Measurements from ENCODE around the gene APOBEC4.

APOBEC4 gene

DNA sequence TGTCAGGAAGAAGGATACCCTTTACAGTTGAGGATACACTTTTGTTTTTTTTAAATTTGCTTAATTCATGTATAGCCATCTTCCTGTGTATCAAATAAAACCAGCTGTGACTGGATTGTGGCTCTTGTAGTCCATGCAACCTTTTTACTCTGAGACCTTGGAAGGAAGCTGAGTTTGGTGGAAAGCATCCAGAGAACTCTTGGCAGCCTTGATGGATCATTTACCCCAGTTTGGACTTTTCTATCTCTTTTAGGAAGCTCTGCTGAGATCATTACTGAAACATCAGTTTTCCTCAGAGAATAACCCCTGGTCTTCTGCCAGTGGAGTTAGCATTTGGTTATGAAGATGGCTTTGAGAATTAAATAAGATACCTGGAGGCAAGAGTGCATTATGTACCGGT is 21.2 kb upstream of the APOBEC4 start:
- DNase-seq, result no peak
- H3K27ac ChIP-seq (ENCODE audit: insufficient read depth in 1 of 2, low read depth in 1 of 2, low read length in 2 of 2, poor library complexity in 1 of 2, severe bottlenecking in 2 of 2), result no peak overlapping the region
- H3K4me3 ChIP-seq (ENCODE audit: control insufficient read depth in 1 of 7, extremely low read depth in 1 of 7, insufficient read depth in 4 of 7, low read depth in 2 of 7, low read length in 6 of 7), result no peak overlapping the region
- ChIA-PET POLR2A (no interaction called here), CTCF (no interaction called here)
- no peaks in the 10 kb centered on the region for H3K36me3 ChIP-seq (ENCODE audit: control insufficient read depth in 4 of 4, insufficient read depth in 4 of 4, low read length in 3 of 4)
- no peaks in the 10 kb centered on the region for H3K4me1 ChIP-seq (ENCODE audit: control extremely low read depth in 1 of 4, control insufficient read depth in 4 of 4, insufficient read depth in 4 of 4, low read length in 3 of 4)
- no CpG with 5 or more reads among the region's 1 CpG for WGBS (ENCODE audit: insufficient coverage)
- H3K9me3 ChIP-seq (ENCODE audit: control extremely low read depth in 1 of 5, control insufficient read depth in 4 of 5, insufficient read depth in 2 of 5, low read depth in 1 of 5, low read length in 4 of 5), result peaks cover 2 to 11% (median 5%) of the 10 kb centered on the region in 5 experiments
- no peaks in the 10 kb centered on the region for H3K27me3 ChIP-seq (replicated peaks in 2 of 5; ENCODE audit: control insufficient read depth in 4 of 5, insufficient read depth in 5 of 5, low read length in 4 of 5)

DNA sequence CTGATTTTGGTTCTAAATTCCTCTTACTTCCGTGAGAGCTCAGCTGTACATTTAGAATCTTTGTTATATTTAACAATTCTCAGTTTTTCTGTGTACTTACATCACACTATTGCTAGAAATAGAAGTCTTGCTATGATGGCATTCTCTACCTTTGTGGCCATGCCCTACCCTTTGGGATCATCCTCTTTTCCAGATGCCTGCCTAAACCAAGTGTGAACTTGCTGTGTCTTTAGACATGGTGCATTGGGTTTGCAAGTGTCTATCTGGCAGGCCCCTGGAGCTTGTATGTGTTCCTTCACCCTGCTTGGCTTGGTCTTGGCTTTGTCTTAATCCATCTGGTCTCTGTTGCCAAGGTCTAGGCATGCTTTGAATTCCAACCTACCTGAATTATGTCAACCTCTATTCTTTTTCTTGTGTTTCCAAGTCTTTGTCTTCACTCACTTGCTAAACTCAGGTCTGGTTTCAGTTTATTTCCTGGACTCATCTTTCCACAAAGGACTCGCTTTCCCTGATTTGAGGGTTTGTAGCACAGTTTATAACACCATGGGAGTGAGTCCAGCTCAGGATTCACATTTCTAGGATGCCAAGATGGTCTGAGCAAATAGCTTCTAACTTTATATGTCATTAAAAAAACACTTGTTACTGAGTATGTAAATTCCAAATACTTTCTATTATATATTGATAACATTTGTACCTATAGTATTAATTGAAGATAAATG is 20.6 kb upstream of the APOBEC4 start:
- ChIA-PET CTCF (no interaction called here), POLR2A (no interaction called here)
- peaks cover 2 to 11% (median 5%) of the 10 kb centered on the region in 5 experiments for H3K9me3 ChIP-seq (ENCODE audit: control extremely low read depth in 1 of 5, control insufficient read depth in 4 of 5, insufficient read depth in 2 of 5, low read depth in 1 of 5, low read length in 4 of 5)

DNA sequence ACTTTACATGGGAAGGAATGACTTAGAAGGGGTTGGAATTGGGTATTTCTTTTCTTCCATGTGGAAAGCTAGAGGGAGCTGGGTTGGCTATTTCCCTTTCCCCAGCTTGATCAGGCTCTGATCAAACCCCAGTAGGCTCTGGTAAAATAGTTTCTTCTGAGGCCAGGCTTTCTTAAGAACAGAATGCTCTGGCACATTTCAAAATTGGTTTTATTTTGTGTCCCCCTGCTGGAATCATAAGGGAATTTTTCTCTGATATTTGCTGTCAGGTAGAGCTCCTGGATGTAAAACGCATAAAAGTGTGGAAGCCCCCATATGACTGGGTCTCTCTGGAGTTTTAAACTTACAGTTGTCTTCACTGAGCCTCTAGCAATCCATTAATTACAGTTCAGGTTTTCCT is 17.1 kb upstream of the APOBEC4 start:
- Histone ChIP-seq H3K9me3 (ENCODE audit: control extremely low read depth in 1 of 5, control insufficient read depth in 4 of 5, insufficient read depth in 2 of 5, low read depth in 1 of 5, low read length in 4 of 5) (peaks cover 2 to 11% (median 5%) of the 10 kb centered on the region in 5 experiments), H3K4me3 (ENCODE audit: control insufficient read depth in 1 of 7, extremely low read depth in 1 of 7, insufficient read depth in 4 of 7, low read depth in 2 of 7, low read length in 6 of 7) (no peak overlapping the region), H3K27me3 (replicated peaks in 2 of 5; ENCODE audit: control insufficient read depth in 4 of 5, insufficient read depth in 5 of 5, low read length in 4 of 5) (no peaks in the 10 kb centered on the region), H3K4me1 (ENCODE audit: control extremely low read depth in 1 of 4, control insufficient read depth in 4 of 4, insufficient read depth in 4 of 4, low read length in 3 of 4) (no peaks in the 10 kb centered on the region), H3K36me3 (ENCODE audit: control insufficient read depth in 4 of 4, insufficient read depth in 4 of 4, low read length in 3 of 4) (no peaks in the 10 kb centered on the region), H3K27ac (ENCODE audit: insufficient read depth in 1 of 2, low read depth in 1 of 2, low read length in 2 of 2, poor library complexity in 1 of 2, severe bottlenecking in 2 of 2) (no peak overlapping the region)
- ChIA-PET CTCF (interaction anchor here (1.1 kb wide), 1 partner anchor 15 kb away, joined by 7 read pairs; no protein-coding TSS in a partner anchor), POLR2A (no interaction called here)
- no peak for DNase-seq
- WGBS (ENCODE audit: insufficient coverage), result 83% methylated on average over 1 of the region's 1 CpG

More for the DNA sequence above, 20.6 kb upstream of the APOBEC4 start:
- H3K36me3 ChIP-seq (ENCODE audit: control insufficient read depth in 4 of 4, insufficient read depth in 4 of 4, low read length in 3 of 4), result no peaks in the 10 kb centered on the region
- H3K27ac ChIP-seq (ENCODE audit: insufficient read depth in 1 of 2, low read depth in 1 of 2, low read length in 2 of 2, poor library complexity in 1 of 2, severe bottlenecking in 2 of 2), result no peak overlapping the region
- no CpG with 5 or more reads among the region's 2 CpGs for WGBS (ENCODE audit: insufficient coverage)
- H3K4me3 ChIP-seq (ENCODE audit: control insufficient read depth in 1 of 7, extremely low read depth in 1 of 7, insufficient read depth in 4 of 7, low read depth in 2 of 7, low read length in 6 of 7), result no peak overlapping the region
- no peaks in the 10 kb centered on the region for H3K27me3 ChIP-seq (replicated peaks in 2 of 5; ENCODE audit: control insufficient read depth in 4 of 5, insufficient read depth in 5 of 5, low read length in 4 of 5)
- H3K4me1 ChIP-seq (ENCODE audit: control extremely low read depth in 1 of 4, control insufficient read depth in 4 of 4, insufficient read depth in 4 of 4, low read length in 3 of 4), result no peaks in the 10 kb centered on the region
- no peak for DNase-seq

DNA sequence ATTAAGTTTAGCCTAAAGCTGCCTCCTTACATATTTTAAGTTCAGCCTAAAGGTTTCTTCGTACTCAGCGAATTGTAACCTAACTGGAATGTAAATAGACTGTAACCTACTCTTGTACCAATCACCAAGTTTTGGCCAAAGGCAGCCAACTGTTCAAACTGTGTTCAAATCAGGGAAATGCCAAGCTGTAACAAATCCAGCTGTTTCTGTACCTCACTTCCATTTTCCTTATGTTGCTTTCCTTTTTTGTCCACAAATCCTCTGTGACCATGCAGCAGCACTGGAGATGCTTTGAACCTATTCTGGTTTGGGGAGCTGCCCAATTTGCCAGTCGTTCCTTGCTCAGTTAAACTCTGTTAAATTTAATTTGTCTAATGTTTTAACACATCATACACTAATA is 3.2 kb upstream of the APOBEC4 start:
- Histone ChIP-seq H3K27me3 (replicated peaks in 2 of 5; ENCODE audit: control insufficient read depth in 4 of 5, insufficient read depth in 5 of 5, low read length in 4 of 5) (no peaks in the 10 kb centered on the region), H3K9me3 (ENCODE audit: control extremely low read depth in 1 of 5, control insufficient read depth in 4 of 5, insufficient read depth in 2 of 5, low read depth in 1 of 5, low read length in 4 of 5) (no peaks in the 10 kb centered on the region), H3K27ac (ENCODE audit: insufficient read depth in 1 of 2, low read depth in 1 of 2, low read length in 2 of 2, poor library complexity in 1 of 2, severe bottlenecking in 2 of 2) (no peak overlapping the region), H3K4me1 (ENCODE audit: control extremely low read depth in 1 of 4, control insufficient read depth in 4 of 4, insufficient read depth in 4 of 4, low read length in 3 of 4) (peaks cover 0 to 9% (median 6%) of the 10 kb centered on the region in 4 experiments), H3K36me3 (ENCODE audit: control insufficient read depth in 4 of 4, insufficient read depth in 4 of 4, low read length in 3 of 4) (no peaks in the 10 kb centered on the region), H3K4me3 (ENCODE audit: control insufficient read depth in 1 of 7, extremely low read depth in 1 of 7, insufficient read depth in 4 of 7, low read depth in 2 of 7, low read length in 6 of 7) (no peak overlapping the region)
- DNase-seq, result no peak
- WGBS (ENCODE audit: insufficient coverage), result 95% methylated on average over 2 of the region's 3 CpGs
- CTCF ChIA-PET, result interaction anchor here (1.2 to 6.2 kb wide), 10 partner anchors 11 to 264 kb away, joined by 3 to 138 read pairs (median 7); no protein-coding TSS in a partner anchor
- POLR2A ChIA-PET, result interaction anchor here (0.6 kb wide), 1 partner anchor 237 kb away, joined by 3 read pairs; no protein-coding TSS in a partner anchor

DNA sequence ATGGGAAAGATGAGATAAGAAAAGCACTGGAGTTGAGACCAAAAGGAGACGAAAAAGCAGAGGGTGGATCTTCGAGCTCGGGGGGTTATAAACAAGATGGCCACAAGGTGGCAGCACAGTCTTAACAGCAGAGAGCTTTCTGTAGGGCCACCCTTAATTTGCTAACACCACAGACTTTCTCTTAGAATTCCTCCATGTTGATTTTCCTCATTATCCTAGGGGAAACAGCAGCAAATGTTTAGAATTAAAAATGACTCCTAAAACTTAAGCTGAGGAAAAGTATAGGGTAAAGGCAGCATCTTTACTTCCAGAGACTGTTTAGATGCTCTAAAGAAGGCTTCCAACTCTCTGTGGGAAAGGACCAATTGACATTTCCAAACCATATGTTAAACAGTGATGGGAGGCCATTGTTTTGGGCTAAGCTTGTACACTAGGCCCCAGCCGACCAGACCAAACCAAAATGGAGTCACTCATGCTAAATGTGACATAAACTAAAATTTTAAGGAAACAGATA is 2.5 kb upstream of the APOBEC4 start:
- Histone ChIP-seq H3K36me3 (ENCODE audit: control insufficient read depth in 4 of 4, insufficient read depth in 4 of 4, low read length in 3 of 4) (no peaks in the 10 kb centered on the region), H3K27ac (ENCODE audit: insufficient read depth in 1 of 2, low read depth in 1 of 2, low read length in 2 of 2, poor library complexity in 1 of 2, severe bottlenecking in 2 of 2) (no peak overlapping the region), H3K27me3 (replicated peaks in 2 of 5; ENCODE audit: control insufficient read depth in 4 of 5, insufficient read depth in 5 of 5, low read length in 4 of 5) (no peaks in the 10 kb centered on the region), H3K4me3 (ENCODE audit: control insufficient read depth in 1 of 7, extremely low read depth in 1 of 7, insufficient read depth in 4 of 7, low read depth in 2 of 7, low read length in 6 of 7) (no peak overlapping the region), H3K9me3 (ENCODE audit: control extremely low read depth in 1 of 5, control insufficient read depth in 4 of 5, insufficient read depth in 2 of 5, low read depth in 1 of 5, low read length in 4 of 5) (no peaks in the 10 kb centered on the region), H3K4me1 (ENCODE audit: control extremely low read depth in 1 of 4, control insufficient read depth in 4 of 4, insufficient read depth in 4 of 4, low read length in 3 of 4) (peaks cover 0 to 9% (median 6%) of the 10 kb centered on the region in 4 experiments)
- CTCF ChIA-PET, result interaction anchor here (0.8 to 6.2 kb wide), 15 partner anchors 9 to 265 kb away, joined by 3 to 138 read pairs (median 6); no protein-coding TSS in a partner anchor
- peak; percentile 69 to 80 (median 72) for DNase-seq
- 11% methylated on average over 4 of the region's 4 CpGs for WGBS (ENCODE audit: insufficient coverage)
- POLR2A ChIA-PET, result interaction anchor here (0.6 to 1.0 kb wide), 2 partner anchors 236 to 260 kb away, joined by 3 to 4 read pairs; no protein-coding TSS in a partner anchor

DNA sequence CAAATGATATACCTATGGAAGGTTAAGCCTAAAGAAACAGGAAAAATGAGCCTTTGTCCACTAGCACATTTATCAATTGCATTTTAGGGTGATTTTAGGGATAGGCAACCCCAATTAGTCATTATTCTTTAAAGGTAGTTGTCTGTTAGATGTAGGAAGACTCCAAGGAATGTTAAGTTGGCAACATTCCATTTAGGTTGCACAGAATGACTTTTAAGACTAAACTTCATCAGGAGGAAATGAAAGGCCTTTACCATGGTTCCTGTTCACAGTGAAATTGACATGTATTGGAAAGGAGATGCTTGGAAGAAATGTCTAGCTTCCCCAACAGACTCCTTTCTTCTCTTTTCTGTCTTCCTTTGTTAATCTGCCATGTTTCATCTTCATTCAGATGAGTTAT is 1.6 kb upstream of the APOBEC4 start:
- no peaks in the 10 kb centered on the region for H3K27me3 ChIP-seq (replicated peaks in 2 of 5; ENCODE audit: control insufficient read depth in 4 of 5, insufficient read depth in 5 of 5, low read length in 4 of 5)
- H3K27ac ChIP-seq (ENCODE audit: insufficient read depth in 1 of 2, low read depth in 1 of 2, low read length in 2 of 2, poor library complexity in 1 of 2, severe bottlenecking in 2 of 2), result no peak overlapping the region
- no peaks in the 10 kb centered on the region for H3K9me3 ChIP-seq (ENCODE audit: control extremely low read depth in 1 of 5, control insufficient read depth in 4 of 5, insufficient read depth in 2 of 5, low read depth in 1 of 5, low read length in 4 of 5)
- H3K4me1 ChIP-seq (ENCODE audit: control extremely low read depth in 1 of 4, control insufficient read depth in 4 of 4, insufficient read depth in 4 of 4, low read length in 3 of 4), result peaks cover 0 to 9% (median 6%) of the 10 kb centered on the region in 4 experiments
- H3K36me3 ChIP-seq (ENCODE audit: control insufficient read depth in 4 of 4, insufficient read depth in 4 of 4, low read length in 3 of 4), result no peaks in the 10 kb centered on the region
- CTCF ChIA-PET, result interaction anchor here (0.8 to 6.2 kb wide), 13 partner anchors 9 to 1037 kb away, joined by 3 to 138 read pairs (median 7); no protein-coding TSS in a partner anchor
- no peak overlapping the region for H3K4me3 ChIP-seq (ENCODE audit: control insufficient read depth in 1 of 7, extremely low read depth in 1 of 7, insufficient read depth in 4 of 7, low read depth in 2 of 7, low read length in 6 of 7)
- no peak for DNase-seq
- POLR2A ChIA-PET, result no interaction called here

DNA sequence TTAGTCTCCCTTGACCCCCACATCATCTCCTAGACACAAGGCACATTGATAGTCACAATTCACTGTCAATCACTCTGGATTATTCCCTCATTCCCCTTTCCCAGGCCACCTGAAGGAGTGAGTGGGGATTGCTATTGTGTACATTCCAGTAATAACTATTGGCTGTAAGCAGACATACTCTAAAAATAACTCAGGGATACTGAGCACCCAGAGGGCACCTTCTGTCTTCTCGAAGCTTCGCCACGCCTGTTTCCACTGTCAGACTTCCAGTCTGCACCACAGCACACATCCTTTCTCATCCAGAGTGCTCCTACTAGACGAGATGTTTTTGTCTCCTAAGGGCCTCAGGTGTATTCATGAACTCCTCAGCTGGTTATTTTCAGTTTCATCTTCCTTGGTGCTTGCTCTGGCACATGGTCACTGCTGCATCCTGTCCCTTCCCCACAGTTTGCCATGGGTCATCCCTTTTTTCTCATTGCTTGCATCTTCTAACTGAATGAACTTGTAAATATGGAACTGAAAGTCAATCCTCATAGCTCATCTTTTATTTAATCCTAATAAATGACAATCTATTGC is 848 bp upstream of the APOBEC4 start:
- no peaks in the 10 kb centered on the region for H3K9me3 ChIP-seq (ENCODE audit: control extremely low read depth in 1 of 5, control insufficient read depth in 4 of 5, insufficient read depth in 2 of 5, low read depth in 1 of 5, low read length in 4 of 5)
- H3K27me3 ChIP-seq (replicated peaks in 2 of 5; ENCODE audit: control insufficient read depth in 4 of 5, insufficient read depth in 5 of 5, low read length in 4 of 5), result no peaks in the 10 kb centered on the region
- ChIA-PET CTCF (interaction anchor here (1.6 to 6.2 kb wide), 7 partner anchors 9 to 1038 kb away, joined by 5 to 138 read pairs (median 11); no protein-coding TSS in a partner anchor), POLR2A (no interaction called here)
- no peak for DNase-seq
- no peaks in the 10 kb centered on the region for H3K36me3 ChIP-seq (ENCODE audit: control insufficient read depth in 4 of 4, insufficient read depth in 4 of 4, low read length in 3 of 4)
- no peak overlapping the region for H3K27ac ChIP-seq (ENCODE audit: insufficient read depth in 1 of 2, low read depth in 1 of 2, low read length in 2 of 2, poor library complexity in 1 of 2, severe bottlenecking in 2 of 2)
- H3K4me3 ChIP-seq (ENCODE audit: control insufficient read depth in 1 of 7, extremely low read depth in 1 of 7, insufficient read depth in 4 of 7, low read depth in 2 of 7, low read length in 6 of 7), result no peak overlapping the region
- 86% methylated on average over 4 of the region's 4 CpGs for WGBS (ENCODE audit: insufficient coverage)
- H3K4me1 ChIP-seq (ENCODE audit: control extremely low read depth in 1 of 4, control insufficient read depth in 4 of 4, insufficient read depth in 4 of 4, low read length in 3 of 4), result peaks cover 0 to 9% (median 6%) of the 10 kb centered on the region in 4 experiments
